Hematopoietic multipotent progenitor cell treated with erythropoietin and hydrocortisone succinate and interleukin-3 and kit ligand, for 15 days (in vitro differentiated cells): ENCODE data around the gene OR51M1.
A peak's percentile ranks its signal among the peaks of the same experiment; 100 is the strongest.
"Not testable (repeated sequence)": the region's sequence is repeated elsewhere in the genome, so short reads cannot be mapped to it uniquely, and the experiment has no call there.

Experiments used
- DNase-seq: peaks from one replicate; pipeline ENCODE4 v3.0.0-alpha.2; 2015; ENCODE audit warnings: low spot score

The OR51M1 gene, protein sequence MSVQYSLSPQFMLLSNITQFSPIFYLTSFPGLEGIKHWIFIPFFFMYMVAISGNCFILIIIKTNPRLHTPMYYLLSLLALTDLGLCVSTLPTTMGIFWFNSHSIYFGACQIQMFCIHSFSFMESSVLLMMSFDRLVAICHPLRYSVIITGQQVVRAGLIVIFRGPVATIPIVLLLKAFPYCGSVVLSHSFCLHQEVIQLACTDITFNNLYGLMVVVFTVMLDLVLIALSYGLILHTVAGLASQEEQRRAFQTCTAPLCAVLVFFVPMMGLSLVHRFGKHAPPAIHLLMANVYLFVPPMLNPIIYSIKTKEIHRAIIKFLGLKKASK

GRCh38 chr11:5383576-5383975 is at the start of gene OR51M1:
OR51M1 (plus strand) TSS chr11:5383812; CDS start chr11:5389399, 5,587 bp downstream.
- no peak for DNase-seq

GRCh38 chr11:5335170-5335569 is 48.4 kb upstream of the OR51M1 start:
- no peak for DNase-seq

DNA sequence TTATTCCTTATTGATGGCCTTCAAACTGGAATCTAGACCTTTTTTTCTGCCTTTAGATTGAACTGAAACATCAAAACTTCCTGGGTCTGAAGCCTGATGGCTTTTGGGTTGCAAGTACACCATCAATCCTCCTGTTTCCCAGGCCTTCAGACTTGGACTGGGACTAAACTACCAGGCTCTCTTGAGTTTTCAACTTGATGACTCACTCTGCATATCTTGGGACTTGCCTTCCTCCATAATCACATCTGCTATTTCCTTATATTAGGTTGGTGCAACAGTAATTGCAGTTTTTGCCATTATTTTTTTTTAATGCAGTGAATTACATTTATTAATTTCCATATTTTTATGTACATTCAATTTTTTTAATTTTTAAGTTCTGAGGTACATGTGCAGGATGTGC is 47.3 kb upstream of the OR51M1 start:
- DNase-seq = no peak

DNA sequence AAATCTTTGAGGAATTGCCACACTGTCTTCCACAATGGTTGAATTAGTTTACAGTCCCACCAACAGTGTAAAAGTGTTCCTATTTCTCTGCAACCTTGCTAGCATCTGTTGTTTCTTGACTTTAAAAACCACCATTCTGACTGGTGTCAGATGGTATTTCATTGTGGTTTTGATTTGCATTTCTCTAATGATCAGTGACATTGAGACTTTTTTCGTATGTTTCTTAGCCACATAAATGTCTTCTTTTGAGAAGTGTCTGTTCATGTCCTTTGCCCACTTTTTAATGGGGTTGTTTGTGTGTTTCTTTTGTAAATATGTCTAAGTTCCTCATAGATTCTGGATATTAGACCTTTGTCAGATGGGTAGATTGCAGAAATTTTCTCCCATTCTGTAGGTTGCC is 46.4 kb upstream of the OR51M1 start:
- not testable (repeated sequence) for DNase-seq

GRCh38 chr11:5339771-5340322 is 43.8 kb upstream of the OR51M1 start:
- DNase-seq = no peak

GRCh38 chr11:5343474-5344335 is 39.9 kb upstream of the OR51M1 start, which contains the start of gene OR51B5:
OR51B5 (minus strand) TSS chr11:5343524; CDS start chr11:5343524, 0 bp downstream.
- no peak for DNase-seq

- no peak for DNase-seq
Observed at GRCh38 chr11:5345831-5346230, 37.8 kb upstream of the OR51M1 start.

DNA sequence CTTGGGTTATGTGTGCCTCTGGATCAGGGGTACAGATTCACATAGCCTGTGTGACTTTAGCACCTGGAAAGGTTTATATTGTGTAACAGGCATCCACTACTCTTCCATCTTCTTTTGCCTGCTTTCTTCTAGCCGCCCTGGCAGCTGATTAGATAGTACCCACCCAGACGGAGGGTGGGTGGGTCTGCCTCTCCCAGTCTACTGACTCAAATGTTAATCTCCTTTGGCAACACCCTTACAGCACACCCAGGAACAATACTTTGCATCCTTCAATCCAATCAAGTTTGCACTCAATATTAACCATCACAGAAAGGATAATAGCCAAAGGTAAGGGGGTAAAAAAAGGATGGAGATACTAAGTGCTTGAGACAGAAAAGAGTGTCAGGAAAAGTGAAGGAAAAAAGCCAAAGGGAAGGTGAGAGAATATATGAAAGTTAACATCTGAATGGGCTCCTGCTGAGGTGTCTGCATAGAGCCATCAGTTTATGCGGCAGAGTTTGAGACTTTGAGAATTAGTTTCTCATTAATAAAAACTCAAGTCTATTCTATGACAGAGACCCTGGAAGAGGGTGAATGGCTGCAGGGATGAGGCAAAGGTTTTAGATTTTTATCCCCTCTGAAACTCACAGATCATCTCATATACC is 34.9 kb upstream of the OR51M1 start:
- DNase-seq = peak; percentile 64

GRCh38 chr11:5349550-5349949 is 34.1 kb upstream of the OR51M1 start:
- no peak for DNase-seq

- DNase-seq = no peak
Observed at GRCh38 chr11:5351208-5351607, 32.4 kb upstream of the OR51M1 start, which contains the start of gene OR51B6. OR51B6 (plus strand) TSS chr11:5351508; CDS start chr11:5351508, 0 bp downstream.

- not testable (repeated sequence) for DNase-seq
Observed at GRCh38 chr11:5356031-5356430, 27.6 kb upstream of the OR51M1 start.

DNA sequence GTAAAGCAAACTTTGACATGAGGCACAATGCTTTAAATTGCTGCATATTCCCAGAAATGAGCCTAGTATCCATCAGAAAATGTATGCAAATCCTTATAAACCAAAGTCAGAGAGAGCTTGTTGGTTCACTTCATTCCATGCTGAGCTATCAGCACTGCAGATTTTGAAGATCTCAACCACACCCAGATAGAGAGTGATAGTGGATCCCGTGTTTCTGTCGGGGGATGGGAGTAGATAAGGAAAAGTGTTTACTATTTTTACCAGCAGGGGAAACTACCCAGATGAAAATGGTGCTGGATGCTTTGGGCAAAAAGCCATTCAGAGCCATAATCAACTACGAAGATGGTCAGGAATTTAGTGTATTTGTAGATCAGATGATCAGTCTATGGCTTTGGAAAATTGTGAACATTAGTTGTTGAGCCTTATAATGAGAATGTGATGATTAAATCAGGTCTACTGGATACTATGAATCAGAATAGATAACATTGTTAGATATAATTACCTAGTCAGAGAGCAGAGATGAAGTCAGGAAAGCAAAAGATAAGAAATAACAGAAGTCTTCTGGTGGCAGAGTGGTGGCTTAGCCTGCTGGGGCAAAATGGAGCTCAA is 21.5 kb upstream of the OR51M1 start:
- no peak for DNase-seq

- no peak for DNase-seq
Observed at GRCh38 chr11:5363679-5364078, 19.9 kb upstream of the OR51M1 start.

DNA sequence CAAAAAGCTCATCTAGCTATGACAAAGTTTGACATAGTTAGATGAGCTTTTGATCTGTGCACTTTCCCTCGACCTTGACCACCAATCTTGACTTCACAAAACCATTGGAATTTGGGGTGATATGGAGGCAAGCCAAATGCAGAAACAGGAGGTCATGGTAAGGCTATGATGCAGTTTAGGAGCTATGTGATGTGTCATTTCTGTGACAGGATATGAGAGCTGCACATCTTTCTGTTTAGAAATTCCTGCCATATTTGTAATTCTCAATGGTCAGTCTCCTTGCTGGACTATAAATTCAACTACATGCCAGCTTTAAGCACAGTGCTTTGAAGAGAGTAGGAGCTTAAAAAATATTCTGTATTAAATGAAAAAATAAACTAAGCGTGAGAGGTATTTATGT is 19.4 kb upstream of the OR51M1 start:
- no peak for DNase-seq

- DNase-seq = not testable (repeated sequence)
Observed at GRCh38 chr11:5366365-5366764, 17.2 kb upstream of the OR51M1 start.

DNA sequence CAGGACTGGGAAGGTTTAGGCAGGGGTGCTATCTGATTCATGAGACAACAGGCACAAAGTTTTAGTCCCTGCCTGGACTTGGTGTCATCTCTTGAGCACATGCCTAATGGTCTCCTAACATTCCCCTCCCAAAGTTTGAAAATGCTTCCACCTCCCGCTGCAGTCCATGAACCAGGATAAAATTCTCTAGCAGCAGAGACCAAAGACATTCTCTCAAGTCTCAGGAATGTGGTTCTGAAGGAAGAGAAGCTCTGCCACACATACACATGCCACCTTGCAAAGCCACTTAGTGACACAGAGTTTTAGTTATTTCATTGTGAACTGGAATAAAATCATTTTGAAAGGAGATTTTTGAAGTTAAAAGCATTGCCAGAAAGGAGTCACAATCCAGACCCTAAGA is 16.8 kb upstream of the OR51M1 start:
- no peak for DNase-seq

GRCh38 chr11:5367448-5368074 is 16.1 kb upstream of the OR51M1 start:
- no peak for DNase-seq

DNA sequence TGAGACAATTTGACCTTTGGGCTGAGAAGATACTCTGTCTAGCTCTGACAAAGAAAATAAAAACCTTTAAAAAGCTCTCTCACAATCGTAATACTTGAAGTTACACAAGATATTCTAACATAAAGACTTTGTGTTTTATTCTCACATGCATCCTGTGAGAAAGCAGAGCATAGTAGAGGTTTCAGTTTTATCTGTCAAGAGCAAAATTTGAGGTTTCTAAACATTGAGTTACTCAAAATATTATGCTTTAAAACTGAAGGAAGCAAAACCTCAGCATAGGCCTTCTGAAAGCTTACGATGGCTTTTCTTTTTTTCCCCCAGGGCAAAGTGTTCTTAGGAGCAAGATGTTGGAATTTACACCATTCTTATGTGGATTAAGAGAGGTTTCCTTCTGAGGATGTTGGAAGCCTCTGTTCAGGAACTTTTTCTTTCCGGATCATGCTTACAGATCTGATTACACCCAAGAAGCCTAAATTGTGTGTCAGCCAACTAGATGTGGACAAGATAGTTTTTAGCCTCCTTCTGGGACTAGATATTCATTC is 15.0 kb upstream of the OR51M1 start:
- no peak for DNase-seq

DNA sequence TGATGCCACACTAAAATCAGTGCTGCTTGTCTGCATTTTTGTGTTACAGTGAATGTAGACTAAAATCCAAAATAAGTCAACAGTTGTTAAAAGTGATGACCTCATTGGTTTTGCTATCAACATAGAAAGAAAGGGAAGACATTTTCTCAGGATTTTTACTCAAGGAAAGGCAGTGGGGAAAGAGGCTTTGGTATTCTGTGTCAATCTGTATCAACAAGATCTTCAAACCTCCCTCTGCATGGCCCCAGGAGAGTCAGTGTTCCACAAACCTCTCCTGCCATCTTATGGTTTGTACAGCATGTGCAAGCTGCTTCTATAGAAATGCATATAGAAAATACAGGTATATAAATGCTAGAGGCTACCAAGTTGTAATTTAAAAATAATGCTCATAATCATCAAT is 13.8 kb upstream of the OR51M1 start:
- DNase-seq = peak; percentile 81

GRCh38 chr11:5380740-5381342 is 2.8 kb upstream of the OR51M1 start:
- DNase-seq = peak; percentile 84

- DNase-seq = no peak
Observed at GRCh38 chr11:5384335-5384734, 723 bp downstream of the OR51M1 start.
